ENCODE measurements around the gene SPPL2C. TPM values are rescaled to one million over a fixed set of nuclear protein-coding genes. Genes with fewer than 3 reads are reported as not detected.
A peak's percentile ranks its signal among the peaks of the same experiment; 100 is the strongest.

The SPPL2C gene
- total and polyA plus RNA-seq, 2 of the 8 experiments (the other 6 are each of a cell fraction or from before 2014, with no cell fraction given) = not detected

GRCh38 chr17:45894022-45894784 is 49.5 kb downstream of the SPPL2C start, which contains the start of gene MAPT (continued):
- TF ChIP-seq EP300 (IDR thresholded peaks at IDR 0.05; ENCODE audit: borderline replicate concordance in 1 of 2, low read depth in 2 of 2, low read length in 2 of 2) (0 out of 3 replicates have a peak, but pooled peaks of 1 of the 2 experiments have one; percentile 2), POLR2A (IDR thresholded peaks at IDR 0.05; ENCODE audit: control extremely low read depth in 1 of 2, low read depth in 2 of 2, low read length in 2 of 2) (peak in 1 of 2 experiments; percentile 64; a peak in 2 of 3 replicates), FOSL1 (IDR thresholded peaks at IDR 0.05; ENCODE audit: insufficient read depth, low read depth, low read length) (no peak), ZNF274 (IDR thresholded peaks at IDR 0.05; ENCODE audit: borderline replicate concordance, extremely low read depth, low read length) (no peak), MAX (IDR thresholded peaks at IDR 0.05) (peak; percentile 96), SIRT6 (IDR thresholded peaks at IDR 0.05; ENCODE audit: low read length) (no peak), CBX5 (IDR thresholded peaks at IDR 0.05; ENCODE audit: low read depth, low read length) (no peak), TCF12 (IDR thresholded peaks at IDR 0.05; ENCODE audit: low read depth, low read length) (no peak)

All from H1 (cell line).